ENCODE results near the gene CDC16. TPM values are rescaled to one million over a fixed set of nuclear protein-coding genes. Genes with fewer than 3 reads are reported as not detected.

The CDC16 gene
- total and polyA plus RNA-seq, 9 of the 15 experiments (the other 6 are each of a cell fraction or from before 2014, with no cell fraction given): 23.2 to 102 (median 51.6) TPM

GRCh38 chr13:114268344-114269280 lies 33.9 kb downstream of the CDC16 start:
- no TSS peak for BruUV-seq (replicated peaks)
- Histone ChIP-seq H3K9me3 (replicated peaks; ENCODE audit: control insufficient read depth, insufficient read depth, low read depth, low read length) (peaks cover 2% of the 10 kb centered on the region; the same call in 1 of the 2 replicates), H3K4me2 (ENCODE audit: insufficient read depth, low read length) (no peak overlapping the region), H3K27ac (ENCODE audit: extremely low read depth, low read depth, low read length) (no peak overlapping the region), H3K9me1 (ENCODE audit: control insufficient read depth, insufficient read depth, low read length) (no peaks in the 10 kb centered on the region), H3K4me3 (no peak overlapping the region), H3K36me3 (ENCODE audit: control insufficient read depth, insufficient read depth, low read length) (peaks cover 81% of the 10 kb centered on the region), H3K4me1 (replicated peaks in 1 of 2; ENCODE audit: control insufficient read depth in 2 of 2, insufficient read depth in 2 of 2, low read length in 2 of 2) (no peaks in the 10 kb centered on the region), H3K79me2 (ENCODE audit: control insufficient read depth, insufficient read depth, low read length) (no peaks in the 10 kb centered on the region), H4K20me1 (replicated peaks; ENCODE audit: control insufficient read depth, insufficient read depth, low read length) (no peaks in the 10 kb centered on the region; the same call in 1 of the 2 replicates), H2AFZ (ENCODE audit: low read depth, low read length) (no peak overlapping the region), H3K27me3 (ENCODE audit: control insufficient read depth in 2 of 2, insufficient read depth in 2 of 2, low read length in 2 of 2) (no peaks in the 10 kb centered on the region), H3K9ac (ENCODE audit: insufficient read depth in 1 of 2, low read depth in 2 of 2, low read length in 2 of 2) (no peak overlapping the region)
- DNase-seq (ENCODE audit: extremely low read depth in 1 of 4, low spot score in 3 of 4) (no peak), ATAC-seq (no peak; the same call in 2 of the 3 replicates), FAIRE-seq (no peak)
- TF ChIP-seq RAD51 (IDR thresholded peaks at IDR 0.05; ENCODE audit: borderline replicate concordance, low read depth) (no peak), ZFP30 (CRISPR knock-in tag; IDR thresholded peaks at IDR 0.05; ENCODE audit: borderline replicate concordance) (no peak), ZNF239 (CRISPR knock-in tag; IDR thresholded peaks at IDR 0.05) (no peak), MEF2A (IDR thresholded peaks at IDR 0.05; ENCODE audit: control insufficient read depth, low read depth, low read length) (no peak), ZNF445 (CRISPR knock-in tag; IDR thresholded peaks at IDR 0.05; ENCODE audit: low read depth) (no peak), ZBTB11 (CRISPR knock-in tag; IDR thresholded peaks at IDR 0.05) (no peak), E2F1 (CRISPR knock-in tag; IDR thresholded peaks at IDR 0.05) (no peak), ZNF518B (CRISPR knock-in tag; IDR thresholded peaks at IDR 0.05) (no peak), FOS (IDR thresholded peaks at IDR 0.05; ENCODE audit: extremely low read depth, insufficient read length) (no peak), TBP (optimal IDR thresholded peaks at IDR 0.05; ENCODE audit: low read depth, low read length) (no peak), FOXK1 (CRISPR knock-in tag; IDR thresholded peaks at IDR 0.05; ENCODE audit: borderline replicate concordance) (no peak)
- ChIA-PET CTCF (ENCODE audit: low intra/inter-chr PET ratio) (no interaction called here), POLR2A (interaction anchor here (1.3 kb wide), 1 partner anchor 11 kb away, joined by 3 read pairs; no protein-coding TSS in a partner anchor)
- intact Hi-C loops (cut with micrococcal nuclease): loop anchor here (1.0 kb wide), 1 partner anchor 36 kb away; no protein-coding TSS in a partner anchor
- in situ Hi-C loops (cut with MboI): no loop called here
- WGBS (ENCODE audit: insufficient coverage, low coverage, missing lambda C conversion rate): 89% methylated on average over 6 of the region's 6 CpGs
